Transverse colon (tissue), 3 donors: ENCODE data around the gene MANEAL.

ENCODE experiments used
- CTCF ChIP-seq, 5 experiments: fragments of 200-600 bp in 3 of 5; fragments of 450-650 bp in 2 of 5; sonication (generic) in 3 of 5; IDR thresholded peaks; 1 replicate in 2 of 5; 2 replicates in 3 of 5; pipeline ENCODE4 v1.5.1; 2016 to 2017; ENCODE audit warnings: antibody characterized with exemption in 5 of 5, inconsistent platforms in 3 of 5, mild to moderate bottlenecking in 2 of 5, moderate library complexity in 1 of 5
- EP300 ChIP-seq: sonication (generic); formaldehyde crosslinking; IDR thresholded peaks from one replicate; pipeline ENCODE4 v1.6.1; 2017; ENCODE audit warnings: antibody characterized with exemption, low read depth

- TF ChIP-seq CTCF (IDR thresholded peaks at IDR 0.05) (no peak), EP300 (no peak)
Measured at GRCh38 chr1:37817481-37817880, 23.8 kb downstream of the MANEAL start.
